Measurements from ENCODE around the gene STX11.
"Not testable (repeated sequence)": the region's sequence is repeated elsewhere in the genome, so short reads cannot be mapped to it uniquely, and the experiment has no call there.

Gene STX11

DNA sequence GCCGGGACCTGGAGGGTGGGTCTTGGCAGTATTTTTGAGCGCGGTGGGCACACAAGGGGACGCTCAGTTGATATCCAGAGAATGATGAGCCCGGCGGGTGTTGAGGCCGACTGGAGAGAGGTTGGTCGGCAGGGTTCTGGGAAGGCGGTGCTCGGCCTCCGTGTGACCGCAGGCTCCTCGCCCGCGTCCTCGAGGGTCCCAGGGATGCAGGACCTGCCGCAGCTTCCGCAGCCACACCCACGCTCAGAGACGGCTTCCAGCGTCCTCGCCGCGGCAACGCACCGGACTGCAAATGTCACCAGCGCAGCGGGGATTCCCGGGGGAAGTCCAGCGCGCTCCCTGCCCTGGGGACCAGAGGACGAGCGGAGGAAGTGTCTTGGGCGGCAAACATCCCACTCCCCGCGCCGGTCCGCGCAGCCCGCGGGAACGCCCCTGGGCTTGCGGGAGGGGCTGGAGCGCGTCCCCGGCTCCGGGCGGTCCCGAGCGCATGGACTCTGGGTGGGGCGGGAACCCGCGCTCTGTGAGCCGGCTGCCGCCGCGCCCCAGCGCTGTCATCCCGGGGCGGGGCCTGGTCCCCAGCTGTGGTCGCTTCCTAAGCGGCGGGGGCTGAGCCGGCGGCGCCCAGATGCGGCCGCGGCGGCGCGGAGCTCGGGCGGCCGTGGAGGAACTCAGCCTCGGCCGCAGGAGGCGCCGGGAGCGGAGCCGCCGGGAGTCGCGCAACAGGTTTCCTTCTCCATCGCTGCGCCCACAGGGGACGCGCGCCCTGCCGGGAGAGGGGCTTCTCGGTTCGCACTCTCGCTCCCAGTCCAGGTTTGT is at the start of gene STX11:
STX11 (plus strand) TSS at position 624 of the 816 bp plus-strand sequence. CDS start 36,111 bp downstream, outside the sequence.
- peak; percentile 79 to 84 for DNase-seq

DNA sequence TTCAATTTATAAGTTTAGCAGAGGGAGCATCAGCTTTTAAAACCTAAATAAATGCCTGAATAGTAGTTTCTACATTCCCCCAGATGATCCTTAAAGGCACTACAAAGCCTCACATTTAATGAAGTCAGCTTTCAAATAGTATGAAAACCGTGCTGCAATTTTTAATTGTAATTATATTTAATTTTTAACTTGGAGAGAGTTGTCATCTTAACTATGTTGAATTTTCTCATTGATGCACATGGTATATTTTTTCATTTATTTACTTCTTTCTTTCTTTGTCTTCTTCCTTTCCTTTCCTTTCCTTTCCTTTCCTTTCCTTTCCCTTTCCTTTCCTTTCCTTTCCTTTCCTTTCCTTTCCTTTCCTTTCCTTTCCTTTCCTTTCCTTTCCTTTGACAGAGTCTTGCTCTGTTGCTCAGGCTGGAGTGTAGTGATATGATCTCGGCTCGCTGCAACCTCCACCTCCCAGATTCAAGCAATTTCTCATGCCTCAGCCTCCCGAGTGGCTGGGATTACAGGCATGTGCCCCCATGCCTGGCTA is 47.2 kb upstream of the STX11 start:
- DNase-seq, result no peak

DNA sequence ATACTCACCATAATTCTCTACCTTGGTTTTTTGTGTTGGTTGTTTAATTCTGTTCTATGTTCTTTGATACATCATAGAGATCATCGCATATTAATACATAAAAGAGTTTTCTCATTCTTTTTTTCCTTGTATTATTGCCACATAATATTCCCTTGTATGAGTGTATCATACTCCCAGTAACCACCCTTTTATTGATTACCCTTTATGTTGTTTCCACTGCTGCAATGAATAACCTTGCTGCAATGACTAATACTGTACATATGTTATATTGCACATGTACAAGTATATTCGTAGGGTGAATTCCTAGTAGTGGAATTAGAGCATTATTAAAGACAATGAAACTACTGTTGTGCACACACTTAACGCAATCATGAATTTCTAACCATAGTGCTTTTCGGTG is 45.8 kb upstream of the STX11 start:
- DNase-seq, result no peak

DNA sequence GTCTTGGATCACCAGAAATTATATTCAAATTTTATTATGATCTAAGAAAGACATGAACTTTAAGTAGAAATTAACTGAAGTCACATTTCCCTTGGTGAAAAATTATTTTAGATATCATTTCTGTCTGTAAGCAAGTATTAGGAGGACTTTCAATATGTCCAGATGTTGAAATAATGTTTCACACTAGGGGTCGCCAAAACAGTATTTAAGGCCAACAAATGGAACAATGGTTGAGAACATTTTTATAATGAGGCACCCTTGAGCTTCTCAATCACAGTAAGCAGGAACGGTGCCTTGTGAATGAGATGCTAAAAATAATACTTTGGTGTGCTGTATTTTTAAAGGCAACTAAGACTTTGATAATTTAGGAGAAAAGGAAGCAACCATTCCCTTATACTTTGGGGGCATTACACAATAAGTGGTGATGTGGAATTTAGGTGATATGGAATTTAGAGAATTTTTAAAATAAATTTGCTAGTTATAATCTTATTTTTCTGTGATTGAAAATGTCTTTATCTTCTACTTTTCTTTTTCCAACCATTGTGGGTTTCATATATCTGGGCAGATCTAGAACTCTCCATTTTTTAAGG is 45.3 kb upstream of the STX11 start:
- peak in 1 of 2 donors; percentile 35 for DNase-seq

GRCh38 chr6:144106206-144106605 is 44.1 kb upstream of the STX11 start:
- DNase-seq, result no peak

DNA sequence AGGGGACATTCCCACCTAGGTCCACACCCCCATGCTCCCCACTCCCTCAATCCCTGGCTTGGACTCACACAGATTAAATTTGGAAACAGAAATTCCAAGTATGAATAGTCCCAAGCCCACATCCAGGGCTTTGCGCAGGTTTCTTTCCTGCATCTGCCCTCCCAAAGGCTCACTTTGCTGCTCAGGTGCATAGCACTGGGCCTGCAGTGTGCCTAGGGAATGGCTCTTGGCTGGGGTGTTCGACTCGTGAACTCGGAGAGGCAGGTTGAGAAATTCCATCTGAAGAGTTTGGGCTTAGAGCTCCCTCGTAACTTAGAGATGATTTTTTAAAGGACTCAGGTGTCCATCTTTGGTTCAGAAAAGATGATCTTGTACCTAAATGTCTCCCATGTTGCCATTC is 40.1 kb upstream of the STX11 start:
- DNase-seq, result no peak

GRCh38 chr6:144113366-144113765 is 37.0 kb upstream of the STX11 start:
- DNase-seq, result no peak

DNA sequence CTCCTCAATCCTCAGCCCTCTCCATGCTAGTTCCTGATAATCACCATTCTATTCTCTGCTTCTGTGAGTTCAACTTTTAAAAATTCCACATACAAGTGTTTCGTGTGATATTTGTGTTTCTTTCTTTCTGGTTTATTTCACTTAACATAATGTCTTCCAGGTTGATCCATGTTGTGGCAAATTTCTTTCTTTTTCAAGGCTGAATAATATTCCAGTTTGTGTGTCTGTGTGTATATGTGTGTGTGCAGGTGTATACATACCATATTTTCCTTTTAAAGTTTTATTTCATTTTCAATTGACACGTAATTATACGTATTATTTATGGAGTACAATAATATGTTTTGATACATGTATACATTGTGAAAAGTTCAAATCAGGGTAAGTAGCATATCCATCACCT is 35.1 kb upstream of the STX11 start:
- no peak for DNase-seq

- no peak for DNase-seq
These were observed 30.9 kb upstream of the STX11 start for GRCh38 chr6:144119376-144119775.

DNA sequence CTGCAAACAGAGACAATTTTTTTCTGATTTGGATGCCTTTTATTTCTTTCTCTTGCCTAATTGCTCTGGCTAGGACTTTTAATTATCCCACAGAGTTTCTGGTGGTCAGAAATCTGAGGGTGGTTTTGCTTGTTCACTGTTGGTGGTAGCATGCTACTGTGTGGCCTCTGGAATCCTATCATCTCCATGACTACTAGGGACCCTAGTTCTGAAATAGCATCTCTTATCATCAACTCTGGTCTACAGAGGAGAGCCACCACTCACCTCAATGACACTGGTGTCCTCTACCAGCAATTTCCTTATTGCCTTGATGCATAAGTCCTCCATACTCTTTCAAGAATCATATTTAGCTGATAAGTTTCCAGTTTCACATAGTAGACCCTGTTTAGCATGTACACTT is 27.5 kb upstream of the STX11 start:
- DNase-seq, result no peak

DNA sequence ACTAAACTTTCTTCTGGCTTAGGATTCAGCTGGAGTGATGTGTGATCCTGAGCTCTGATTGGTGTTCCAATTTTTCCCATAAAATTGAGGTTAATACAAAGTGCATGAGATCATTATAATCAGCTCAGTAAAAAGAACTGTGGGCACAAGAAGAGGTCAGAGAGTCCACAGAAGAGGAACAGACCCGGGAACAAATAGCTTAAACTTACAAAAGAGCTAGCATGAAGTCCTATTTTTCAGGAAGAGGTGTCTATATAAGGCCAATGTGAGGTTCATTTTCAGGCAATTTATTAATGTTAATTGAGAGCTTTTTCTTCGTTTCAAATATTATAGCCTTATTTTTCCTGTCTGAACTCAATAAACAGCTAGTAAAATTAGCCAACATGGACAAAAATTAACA is 26.9 kb upstream of the STX11 start:
- DNase-seq, result no peak

GRCh38 chr6:144123836-144124235 is 26.5 kb upstream of the STX11 start:
- no peak for DNase-seq

GRCh38 chr6:144127097-144127496 is 23.2 kb upstream of the STX11 start:
- DNase-seq, result no peak

GRCh38 chr6:144129469-144129868 is 20.8 kb upstream of the STX11 start:
- no peak for DNase-seq

DNA sequence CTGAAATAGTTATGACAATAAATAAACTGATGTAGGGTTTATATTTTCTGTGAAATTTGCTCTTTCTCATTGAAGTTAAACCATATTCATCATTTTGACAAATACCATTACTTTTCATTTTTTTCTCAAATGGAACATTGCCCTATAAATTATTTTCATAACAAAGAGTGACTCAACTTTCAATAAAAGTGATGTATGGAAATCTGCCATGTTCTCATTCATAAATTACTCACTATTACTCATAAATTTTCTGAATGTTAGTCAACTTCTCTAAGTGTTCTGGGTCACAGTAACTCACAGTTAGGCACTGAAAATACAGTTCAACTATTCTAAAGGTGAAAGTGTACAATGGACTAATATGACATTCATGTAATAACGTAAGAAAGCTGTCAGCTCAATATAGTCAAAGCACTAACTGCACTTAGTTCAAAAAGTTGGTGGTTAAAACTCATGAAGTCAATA is 19.0 kb upstream of the STX11 start:
- no peak for DNase-seq

GRCh38 chr6:144132167-144132690 is 18.1 kb upstream of the STX11 start:
- not testable (repeated sequence) for DNase-seq

- DNase-seq, result no peak
These were observed 17.0 kb upstream of the STX11 start for GRCh38 chr6:144133225-144133821.

GRCh38 chr6:144134176-144134575 is 16.1 kb upstream of the STX11 start:
- DNase-seq, result no peak

- no peak for DNase-seq
These were observed 15.6 kb upstream of the STX11 start for GRCh38 chr6:144134737-144135136.

DNA sequence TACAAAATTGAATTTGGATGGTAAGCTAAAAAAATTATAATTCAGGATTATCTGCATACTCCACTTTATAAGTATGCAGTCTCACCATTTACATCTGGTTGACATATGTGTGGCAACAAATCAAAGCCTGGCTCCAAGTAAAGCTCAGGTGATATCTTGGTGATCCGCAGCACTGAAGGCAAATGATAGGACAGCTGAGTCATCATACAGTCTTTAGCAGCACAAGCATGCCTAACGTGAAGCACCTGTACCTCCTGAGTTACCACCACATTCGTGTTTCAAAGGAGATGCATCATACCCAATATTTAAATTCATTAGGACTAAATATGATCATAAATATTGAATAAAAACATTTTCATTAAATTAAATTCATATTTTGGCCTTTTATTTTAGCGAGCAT is 11.8 kb upstream of the STX11 start:
- no peak for DNase-seq

DNA sequence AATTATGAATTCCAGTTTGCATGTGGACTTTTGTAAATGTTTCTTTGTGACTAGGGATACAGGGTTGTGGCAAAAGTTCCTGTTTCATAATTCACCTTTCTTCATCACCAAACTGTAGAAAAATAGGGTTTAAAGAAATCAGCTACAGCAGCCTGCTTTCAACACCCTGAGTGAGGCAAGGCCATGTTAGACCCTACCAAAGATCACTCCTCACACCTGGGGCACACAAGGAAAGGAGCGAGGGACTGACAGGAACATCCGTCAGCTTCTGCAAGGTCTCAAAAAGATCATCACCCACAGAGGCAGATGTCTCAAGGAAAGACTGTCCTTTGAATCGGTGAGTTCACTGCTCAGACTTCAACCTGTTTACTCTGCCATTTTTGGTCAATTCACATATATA is 10.5 kb upstream of the STX11 start:
- DNase-seq, result no peak

GRCh38 chr6:144140867-144141266 is 9.4 kb upstream of the STX11 start:
- DNase-seq, result no peak

DNA sequence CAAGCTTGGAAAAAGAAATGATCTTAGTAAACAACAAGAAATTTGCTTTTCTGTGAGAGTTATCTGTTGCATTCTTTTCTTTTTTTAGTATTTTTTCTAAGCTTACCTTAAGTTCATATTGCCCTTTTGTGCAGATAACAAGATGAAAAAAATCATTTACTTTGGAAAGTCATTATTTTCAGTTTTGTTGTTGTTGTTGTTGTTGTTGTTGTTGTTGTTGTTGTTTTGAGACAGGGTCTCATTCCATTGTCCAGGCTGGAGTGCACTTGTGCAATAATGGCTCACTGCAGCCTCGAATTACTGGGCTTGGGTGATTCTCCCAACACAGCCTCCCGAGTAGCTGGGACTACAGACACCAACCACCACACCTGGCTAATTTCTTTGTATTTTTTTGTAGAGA is 8.8 kb upstream of the STX11 start:
- no peak for DNase-seq

GRCh38 chr6:144143106-144143505 is 7.2 kb upstream of the STX11 start:
- DNase-seq, result no peak

Measured in stimulated activated CD4-positive, alpha-beta T cell treated with anti-CD3 and anti-CD28 coated beads, Interleukin-2, amount 100 ng/mL, for 24 hours (primary cell).